Mesenteric fat pad (tissue), 1 donor: ENCODE results near the gene RIPPLY2. TPM values are rescaled to one million over a fixed set of nuclear protein-coding genes. Genes with fewer than 3 reads are reported as not detected.
"Not testable (repeated sequence)": the region's sequence is repeated elsewhere in the genome, so short reads cannot be mapped to it uniquely, and the experiment has no call there.

Source experiments
- DNase-seq: peaks from one replicate; pipeline ENCODE4 v3.0.0-alpha.2; 2020; ENCODE audit warnings: low spot score
- total RNA-seq: library from RNA; stranded (reverse); fragmentation: NEBNext Ultra II Directional; extraction: Animal tissue kit (Norgen Biotek cat#: 25700); gene quantifications from one replicate; pipeline ENCODE4 v1.2.1, GENCODE V29; 2021
- donor health status: DM: yes; HTN: yes; CAD: no.

Gene RIPPLY2
- total RNA-seq, 1 donor from 2014 or later = not detected

GRCh38 chr6:83897094-83897493 lies 43.9 kb downstream of the RIPPLY2 start:
- DNase-seq = not testable (repeated sequence)

GRCh38 chr6:83901624-83902023 lies 48.5 kb downstream of the RIPPLY2 start:
- DNase-seq = no peak

DNA sequence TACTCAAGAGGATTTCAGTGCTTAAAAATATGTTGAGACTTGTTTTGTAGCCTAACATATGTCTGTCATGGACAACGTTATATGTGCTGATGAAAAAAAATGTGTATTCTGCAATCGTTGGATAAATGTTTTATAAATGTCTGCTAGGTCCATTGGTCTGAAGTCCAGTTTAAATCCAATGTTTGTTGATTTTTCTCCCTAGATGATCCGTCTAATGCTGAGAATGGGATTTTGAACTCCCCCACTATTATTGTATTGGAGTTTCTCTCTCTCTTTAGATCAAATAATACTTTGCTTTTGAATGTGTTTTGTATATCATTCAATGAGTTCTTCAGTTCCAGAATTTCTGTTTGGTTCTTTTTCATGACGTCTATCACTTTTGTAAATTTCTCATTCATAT lies 51.2 kb downstream of the RIPPLY2 start:
- DNase-seq = no peak

- DNase-seq = no peak
Observed at GRCh38 chr6:83905648-83906047, 52.5 kb downstream of the RIPPLY2 start.

Other genes starting within 250 kb of the RIPPLY2 start
- 0.48 TPM for gene SNAP91, start 144.3 kb upstream of the RIPPLY2 start, total RNA-seq
- 24.6 TPM for gene CYB5R4, start 6.3 kb downstream of the RIPPLY2 start, total RNA-seq
- gene MRAP2, start 180.4 kb downstream of the RIPPLY2 start, total RNA-seq = 0.16 TPM